Measurements from ENCODE around the gene CSNK1D. TPM values are rescaled to one million over a fixed set of nuclear protein-coding genes. Genes with fewer than 3 reads are reported as not detected.

The CSNK1D gene
- total RNA-seq, 3 donors from 2014 or later: 177 to 221 (median 189) TPM

GRCh38 chr17:82226809-82227628, 46.5 kb downstream of the CSNK1D start:
- H3K4me3 ChIP-seq: no peak overlapping the region
- DNase-seq: peak in 1 of 3 donors; percentile 44
- no peak for TF ChIP-seq CTCF (IDR thresholded peaks at IDR 0.05)
- no peak for ATAC-seq
- intact Hi-C loops (cut with DNase I, micrococcal nuclease): no loop called here
- H3K36me3 ChIP-seq (ENCODE audit: low read depth): no peaks in the 10 kb centered on the region
- H3K9me3 ChIP-seq: no peaks in the 10 kb centered on the region
- peaks cover 38% of the 10 kb centered on the region for H3K4me1 ChIP-seq (ENCODE audit: low read depth)

- intact Hi-C loops (cut with DNase I, micrococcal nuclease): no loop called here
- TF ChIP-seq CTCF (IDR thresholded peaks at IDR 0.05): no peak
- Histone ChIP-seq H3K4me3 (no peak overlapping the region), H3K4me1 (ENCODE audit: low read depth) (peaks cover 31% of the 10 kb centered on the region), H3K36me3 (ENCODE audit: low read depth) (no peaks in the 10 kb centered on the region), H3K9me3 (no peaks in the 10 kb centered on the region)
- peak in 1 of 3 donors; percentile 36 for DNase-seq
- ATAC-seq: no peak
Measured at GRCh38 chr17:82226146-82226808, 47.2 kb downstream of the CSNK1D start.

- intact Hi-C loops (cut with DNase I, micrococcal nuclease): no loop called here
- no peaks in the 10 kb centered on the region for H3K36me3 ChIP-seq (ENCODE audit: low read depth)
- ATAC-seq: no peak
- TF ChIP-seq CTCF (IDR thresholded peaks at IDR 0.05): no peak
- no peaks in the 10 kb centered on the region for H3K9me3 ChIP-seq
- peak in 1 of 3 donors; percentile 31 for DNase-seq
- H3K4me3 ChIP-seq: no peak overlapping the region
- H3K4me1 ChIP-seq (ENCODE audit: low read depth): peaks cover 24% of the 10 kb centered on the region
Measured at GRCh38 chr17:82225368-82226029, 48.0 kb downstream of the CSNK1D start.

GRCh38 chr17:82224666-82225065, 48.8 kb downstream of the CSNK1D start:
- no peak for ATAC-seq
- peaks cover 16% of the 10 kb centered on the region for H3K4me1 ChIP-seq (ENCODE audit: low read depth)
- H3K9me3 ChIP-seq: no peaks in the 10 kb centered on the region
- no peak overlapping the region for H3K4me3 ChIP-seq
- intact Hi-C loops (cut with DNase I, micrococcal nuclease): no loop called here
- no peak for TF ChIP-seq CTCF (IDR thresholded peaks at IDR 0.05)
- no peaks in the 10 kb centered on the region for H3K36me3 ChIP-seq (ENCODE audit: low read depth)
- no peak for DNase-seq

GRCh38 chr17:82223517-82223916, 50.0 kb downstream of the CSNK1D start:
- TF ChIP-seq CTCF (IDR thresholded peaks at IDR 0.05): no peak
- no peak overlapping the region for H3K4me3 ChIP-seq
- H3K4me1 ChIP-seq (ENCODE audit: low read depth): peaks cover 9% of the 10 kb centered on the region
- DNase-seq (no peak), ATAC-seq (no peak)
- H3K36me3 ChIP-seq (ENCODE audit: low read depth): no peaks in the 10 kb centered on the region
- no peaks in the 10 kb centered on the region for H3K9me3 ChIP-seq
- intact Hi-C loops (cut with DNase I, micrococcal nuclease): no loop called here

All from mucosa of descending colon (tissue), 3 donors.